ENCODE measurements around the gene STPG3. TPM values are rescaled to one million over a fixed set of nuclear protein-coding genes. Genes with fewer than 3 reads are reported as not detected.

The STPG3 gene
- total and polyA plus RNA-seq, 2 of the 4 experiments (the other 2 are of a cell fraction) = not detected

GRCh38 chr9:137233143-137233980 lies 17.7 kb upstream of the STPG3 start:
- no peak overlapping the region for H3K4ac ChIP-seq (ENCODE audit: low read depth, low read length)
- H2BK20ac ChIP-seq (ENCODE audit: low read depth, low read length) = no peak overlapping the region
- peaks cover 5 to 19% of the 10 kb centered on the region in 2 experiments; a peak in 3 of 4 replicates for H3K79me1 ChIP-seq (ENCODE audit: low read depth in 1 of 2, low read length in 2 of 2)
- WGBS, 2 experiments (ENCODE audit: extremely low coverage in 2 of 2, insufficient read length in 1 of 2) = 78% methylated on average over 17 of the region's 40 CpGs; no CpG with 5 or more reads in 1 of the 2 experiments
- no peak overlapping the region for H2BK15ac ChIP-seq (ENCODE audit: low read depth, low read length)
- no peak overlapping the region for H3K4me3 ChIP-seq (ENCODE audit: insufficient read depth, low read depth, low read length)
- no peak overlapping the region for H3K4me2 ChIP-seq (ENCODE audit: low read depth, low read length)
- no peak overlapping the region for H2AK5ac ChIP-seq (ENCODE audit: low read depth, low read length)
- no peak overlapping the region for H4K5ac ChIP-seq (ENCODE audit: low read depth, low read length)
- no peaks in the 10 kb centered on the region for H3K9me3 ChIP-seq (ENCODE audit: control insufficient read depth, insufficient read depth, low read length)
- no peaks in the 10 kb centered on the region for H3K36me3 ChIP-seq (ENCODE audit: control insufficient read depth, insufficient read depth, low read length)
- no peak overlapping the region for H2BK5ac ChIP-seq (ENCODE audit: low read depth, low read length, poor library complexity, severe bottlenecking)
- no TSS peak for BruUV-seq (replicated peaks)
- H3K9me1 ChIP-seq (ENCODE audit: insufficient read depth, low read length) = no peaks in the 10 kb centered on the region
- intact Hi-C loops (cut with micrococcal nuclease) (no loop called here), dilution Hi-C loops (cut with HindIII; ENCODE audit: low sequenced_read_pairs, unreplicated experiment) (no loop called here), in situ Hi-C loops (cut with MboI; ENCODE audit: low sequenced_read_pairs) (no loop called here)
- H4K20me1 ChIP-seq (ENCODE audit: insufficient read depth, low read length) = peaks cover 5% of the 10 kb centered on the region; the same call in 1 of the 2 replicates
- peaks cover 1% of the 10 kb centered on the region; the same call in 1 of the 2 replicates for H3K27me3 ChIP-seq (ENCODE audit: control insufficient read depth, insufficient read depth, low read length)
- TF ChIP-seq SMC3 (IDR thresholded peaks at IDR 0.05; ENCODE audit: low read depth, low read length) (no peak), CTCF (conservative IDR thresholded peaks at IDR 0.05; ENCODE audit: low read depth, low read length) (no peak), RAD21 (IDR thresholded peaks at IDR 0.05; ENCODE audit: low read length) (no peak), CHD1 (IDR thresholded peaks at IDR 0.05; ENCODE audit: low read depth, low read length) (no peak), CEBPB (IDR thresholded peaks at IDR 0.05; ENCODE audit: low read depth, low read length) (no peak), MAZ (IDR thresholded peaks at IDR 0.05; ENCODE audit: borderline replicate concordance, low read depth, low read length) (no peak), RFX5 (IDR thresholded peaks at IDR 0.05; ENCODE audit: low read depth, low read length) (no peak)
- no peak overlapping the region for H3K23ac ChIP-seq (ENCODE audit: low read depth, low read length)
- POLR2A ChIA-PET (ENCODE audit: unreplicated experiment) = no interaction called here
- H3K27ac ChIP-seq (ENCODE audit: insufficient read depth, low read length) = no peak overlapping the region
- H2AK9ac ChIP-seq (replicated peaks; ENCODE audit: low read depth, low read length, poor library complexity) = no peak overlapping the region
- H3K18ac ChIP-seq (ENCODE audit: low read depth, low read length) = no peak overlapping the region
- DNase-seq (no peak), ATAC-seq (ENCODE audit: low read depth) (no peak)
- H3K14ac ChIP-seq (replicated peaks; ENCODE audit: low read depth, low read length) = no peak overlapping the region
- no peak overlapping the region for H3K56ac ChIP-seq (ENCODE audit: extremely low read depth, insufficient read depth, low read length)
- H4K8ac ChIP-seq (ENCODE audit: low read depth in 2 of 2, low read length in 2 of 2) = no peak overlapping the region
- no peak overlapping the region for H4K91ac ChIP-seq (ENCODE audit: insufficient read depth, low read depth, low read length)
- H3K9ac ChIP-seq (ENCODE audit: low read depth, low read length) = no peak overlapping the region
- CTCF ChIA-PET = no interaction called here
- H3K4me1 ChIP-seq (ENCODE audit: control insufficient read depth, insufficient read depth, low read length) = peaks cover 2% of the 10 kb centered on the region; the same call in 1 of the 2 replicates
- no peak overlapping the region for H2AFZ ChIP-seq (replicated peaks; ENCODE audit: low read length, poor library complexity)
- no peak overlapping the region for H2BK120ac ChIP-seq (ENCODE audit: low read depth, low read length)

Data from IMR-90 (cell line).